IPS DF 6.9 (cell line): Measurements from ENCODE around the gene SP6.

Experiments
- DNase-seq: peaks from one replicate; pipeline ENCODE4 v3.0.0-alpha.2; 2013; ENCODE audit warnings: low read depth, low spot score
- H3K27ac ChIP-seq: one replicate; pipeline ENCODE4 v1.5.1; 2013; ENCODE audit warnings: low read length, control low read depth
- H3K27me3 ChIP-seq: 2 replicates; pipeline ENCODE4 v1.6.1; 2013; ENCODE audit warnings: mild to moderate bottlenecking, low read length; ENCODE audit not compliant: control insufficient read depth, insufficient read depth
- H3K36me3 ChIP-seq: 2 replicates; pipeline ENCODE4 v1.6.1; 2013; ENCODE audit warnings: low read length; ENCODE audit not compliant: control insufficient read depth, insufficient read depth
- H3K4me1 ChIP-seq: 2 replicates; pipeline ENCODE4 v1.6.1; 2013; ENCODE audit warnings: low read length; ENCODE audit not compliant: control insufficient read depth, insufficient read depth
- H3K4me3 ChIP-seq: 2 replicates; pipeline ENCODE4 v1.5.1; 2013; ENCODE audit warnings: mild to moderate bottlenecking, low read length
- H3K9me3 ChIP-seq: 2 replicates; pipeline ENCODE4 v1.6.1; 2013; ENCODE audit warnings: low read length, inconsistent platforms; ENCODE audit not compliant: control insufficient read depth, insufficient read depth
- WGBS: extraction: QIAGEN DNeasy Blood & Tissue Kit; methylation state at CpG from one replicate; pipeline ENCODE4 v1.1.7; 2013; ENCODE audit warnings: mixed read lengths, missing lambda C conversion rate; ENCODE audit not compliant: insufficient read length, insufficient coverage; 5-methylcytosine and 5-hydroxymethylcytosine counted together

SP6 gene

DNA sequence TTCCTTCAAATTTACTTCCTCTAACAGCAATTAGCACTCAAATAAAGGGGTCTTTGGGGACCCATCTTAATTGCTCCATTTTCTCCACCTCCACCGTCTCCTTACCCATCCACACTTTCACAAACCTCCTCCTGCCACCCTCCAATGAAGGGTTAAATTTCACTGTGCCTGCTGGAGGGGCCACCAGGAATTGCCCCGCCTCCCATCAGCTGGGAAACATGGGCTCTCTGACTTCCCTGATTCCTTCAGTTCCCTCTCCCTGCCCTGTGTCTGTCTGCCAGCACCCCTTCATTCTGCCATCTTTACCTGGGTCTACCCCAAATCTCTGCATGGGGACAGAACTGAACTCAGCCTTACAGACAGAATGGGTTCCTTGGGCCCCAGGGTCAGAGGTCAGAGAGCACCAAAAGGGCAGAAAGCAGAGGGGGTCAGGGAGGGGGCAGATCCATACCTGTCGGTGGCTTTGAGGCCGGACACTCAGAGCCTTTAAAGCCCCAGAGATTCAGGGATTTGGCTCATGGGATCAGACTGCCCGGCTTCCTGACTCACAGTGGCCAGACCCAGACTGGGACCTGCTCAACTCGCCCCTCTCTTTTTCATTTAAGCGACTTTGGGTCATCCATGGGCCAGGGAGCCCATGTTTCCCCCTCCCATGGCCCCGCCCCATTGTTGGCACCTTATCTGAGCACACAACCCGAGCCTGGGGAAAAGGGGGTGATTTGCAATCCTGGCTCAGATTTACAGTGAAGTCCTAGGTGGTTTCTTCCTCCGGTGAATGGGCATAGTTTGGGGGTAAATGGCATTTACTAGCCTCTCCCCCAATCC is 27.5 kb upstream of the SP6 start:
- Histone ChIP-seq H3K4me3 (no peak overlapping the region), H3K9me3 (no peaks in the 10 kb centered on the region), H3K36me3 (no peaks in the 10 kb centered on the region), H3K27me3 (no peaks in the 10 kb centered on the region), H3K27ac (no peak overlapping the region), H3K4me1 (peaks cover 6% of the 10 kb centered on the region; the same call in 1 of the 2 replicates)
- DNase-seq, result no peak
- WGBS, result no CpG with 5 or more reads among the region's 10 CpGs

DNA sequence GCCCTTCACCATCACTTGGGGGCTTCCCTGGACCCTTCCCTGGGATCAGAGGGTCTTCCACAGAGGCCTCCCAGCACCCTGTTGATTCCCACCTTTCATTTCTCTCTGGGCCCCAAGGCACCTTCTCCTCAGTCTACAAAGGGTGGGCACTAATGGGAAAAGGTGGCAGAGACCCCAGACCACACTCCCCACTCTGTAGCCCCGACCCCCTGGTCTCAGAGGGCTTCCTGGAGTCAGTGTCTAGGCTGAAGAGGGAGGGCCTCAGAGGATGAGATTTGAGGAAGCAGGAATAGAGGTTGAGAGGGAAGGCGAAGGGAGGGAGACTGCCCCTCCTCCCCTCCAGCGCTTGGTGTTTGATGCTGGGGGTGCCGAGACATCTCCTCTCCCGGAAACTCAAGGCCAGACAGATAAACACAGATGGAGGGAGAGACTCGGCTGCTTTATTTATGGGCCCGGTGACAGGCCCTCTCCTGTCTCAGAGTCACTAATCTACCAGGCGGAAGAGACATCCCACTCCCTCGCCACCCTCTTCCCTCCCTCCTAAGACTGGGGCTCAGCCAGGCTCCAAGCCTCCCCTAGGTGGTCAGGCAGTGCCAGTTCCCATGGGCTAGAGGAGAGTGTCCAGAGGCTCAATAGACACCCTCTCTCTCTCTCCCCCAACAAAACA is 26.5 kb upstream of the SP6 start:
- no peak overlapping the region for H3K4me3 ChIP-seq
- no peaks in the 10 kb centered on the region for H3K9me3 ChIP-seq
- peaks cover 6% of the 10 kb centered on the region; the same call in 1 of the 2 replicates for H3K4me1 ChIP-seq
- no CpG with 5 or more reads among the region's 9 CpGs for WGBS
- no peaks in the 10 kb centered on the region for H3K36me3 ChIP-seq
- H3K27me3 ChIP-seq, result no peaks in the 10 kb centered on the region
- H3K27ac ChIP-seq, result no peak overlapping the region
- no peak for DNase-seq

DNA sequence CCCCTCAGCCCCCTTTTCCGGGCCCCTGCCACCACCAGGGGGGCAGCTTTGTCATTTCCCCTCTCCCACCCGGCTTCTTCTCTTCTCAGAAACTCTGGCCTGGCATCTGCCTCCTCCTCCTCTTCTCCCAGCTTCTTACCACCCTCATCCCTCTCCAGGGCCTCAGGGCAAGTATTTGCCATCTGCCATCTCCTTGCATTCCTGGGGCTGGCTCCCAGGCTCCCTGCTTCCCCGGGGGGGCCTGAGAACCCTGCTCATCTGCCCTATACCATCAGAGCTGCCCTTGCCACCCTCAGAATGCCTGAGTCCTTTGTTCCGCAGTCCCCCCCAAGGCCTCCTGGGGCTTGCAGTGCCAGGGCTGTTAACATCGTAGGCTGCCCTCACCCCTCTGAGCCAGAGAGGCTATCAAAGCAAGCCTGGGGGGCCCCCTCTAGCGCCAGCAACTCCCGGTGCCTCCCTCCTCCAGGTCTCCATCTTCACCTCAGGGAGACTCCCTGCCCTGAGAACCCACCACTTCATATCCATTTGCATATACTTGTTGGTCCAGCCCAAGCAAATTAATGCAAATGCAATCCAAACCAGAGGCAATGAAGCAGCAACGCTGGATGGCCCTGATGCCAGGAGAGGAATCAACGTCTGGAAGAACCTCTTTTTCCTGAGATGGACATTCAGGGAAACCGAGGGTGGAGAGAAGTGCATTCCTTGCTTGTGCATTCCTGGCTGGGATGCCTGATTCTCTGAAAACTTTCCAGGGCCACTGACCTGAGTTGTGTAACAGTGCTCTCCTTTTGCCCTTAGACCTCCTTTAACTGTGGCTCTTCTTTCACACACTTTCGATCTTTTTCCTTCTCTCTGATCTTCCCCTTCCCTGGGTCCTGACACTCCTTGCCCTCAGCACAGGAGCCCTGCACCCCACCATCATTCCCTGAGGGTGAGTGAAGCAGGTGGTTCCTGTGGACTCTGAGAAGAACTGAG is 24.3 kb upstream of the SP6 start:
- DNase-seq, result no peak
- Histone ChIP-seq H3K36me3 (no peaks in the 10 kb centered on the region), H3K27me3 (peaks cover 2% of the 10 kb centered on the region; the same call in 1 of the 2 replicates), H3K4me3 (no peak overlapping the region), H3K4me1 (peaks cover 6% of the 10 kb centered on the region; the same call in 1 of the 2 replicates), H3K27ac (no peak overlapping the region), H3K9me3 (no peaks in the 10 kb centered on the region)
- WGBS, result no CpG with 5 or more reads among the region's 11 CpGs

DNA sequence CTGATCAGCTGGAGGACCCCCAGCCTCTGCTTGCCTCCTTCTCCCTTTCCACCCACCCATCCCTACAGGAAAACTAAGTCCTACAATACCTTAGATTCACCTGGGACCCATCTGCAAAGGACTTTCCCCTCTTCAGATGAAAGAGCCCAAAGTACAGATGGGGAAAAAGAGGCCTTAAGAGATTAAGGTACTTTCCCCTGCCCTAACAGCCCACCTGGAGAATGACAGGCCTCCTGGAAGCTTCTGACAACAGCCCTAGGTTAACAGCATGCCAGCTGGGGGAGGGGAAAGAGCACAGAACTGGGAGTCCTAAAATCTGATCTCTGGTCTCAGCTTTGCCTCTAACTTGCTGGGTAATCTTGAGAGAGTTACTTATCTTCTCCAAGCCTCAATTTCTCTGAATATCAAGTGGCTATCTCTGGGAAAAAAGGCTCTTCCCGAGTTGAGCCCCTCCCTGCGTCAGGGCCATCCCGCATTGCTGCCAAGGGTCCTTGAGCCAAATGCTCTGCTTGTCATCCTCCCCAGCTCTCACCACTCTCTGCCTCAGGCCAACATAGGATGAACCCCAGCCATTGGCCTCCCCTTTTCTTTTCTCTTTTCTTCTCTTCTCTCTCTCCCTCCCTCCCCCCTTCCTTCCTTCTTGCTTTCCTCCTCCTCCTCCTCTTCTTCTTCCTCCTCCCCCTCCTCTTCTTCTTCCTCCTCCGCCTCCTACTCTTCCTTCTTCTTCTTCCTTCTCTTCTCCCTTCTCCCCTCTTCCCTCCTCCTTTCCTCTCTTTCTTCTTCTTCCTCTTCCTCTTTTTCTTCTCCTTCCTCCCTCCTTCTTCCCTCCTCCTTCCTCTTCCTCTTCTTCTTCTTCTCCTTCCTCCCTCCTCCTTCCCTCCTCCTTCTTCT is 22.5 kb upstream of the SP6 start:
- DNase-seq, result no peak
- Histone ChIP-seq H3K27me3 (peaks cover 4% of the 10 kb centered on the region; the same call in 1 of the 2 replicates), H3K9me3 (no peaks in the 10 kb centered on the region), H3K36me3 (no peaks in the 10 kb centered on the region), H3K4me3 (no peak overlapping the region), H3K27ac (no peak overlapping the region), H3K4me1 (peaks cover 7% of the 10 kb centered on the region; the same call in 1 of the 2 replicates)
- no CpG with 5 or more reads among the region's 4 CpGs for WGBS

DNA sequence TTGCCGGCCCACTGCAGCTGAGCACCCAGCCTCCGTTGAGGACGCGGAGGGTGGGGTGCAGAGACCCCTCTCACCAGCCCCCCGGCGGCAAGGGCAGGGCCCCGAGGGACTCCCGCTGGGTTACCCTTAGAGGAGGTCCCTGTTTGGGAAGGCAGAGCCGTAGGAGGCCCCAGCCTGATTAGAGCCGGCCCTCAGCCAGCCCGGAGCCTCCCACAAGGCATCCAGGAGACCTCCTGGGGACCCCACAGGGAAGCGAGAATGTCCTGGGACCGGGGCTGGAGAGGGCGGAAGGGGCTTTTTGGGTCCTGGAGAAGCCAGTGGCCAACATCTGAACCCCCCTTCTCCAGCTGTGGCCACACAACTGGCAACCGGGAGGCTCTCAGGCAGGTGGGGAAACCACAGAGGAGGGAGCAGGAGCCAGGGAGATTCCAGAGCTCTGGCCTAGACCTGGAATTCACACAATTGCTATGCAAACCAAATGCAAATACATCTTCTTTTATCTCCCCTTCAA is 21.7 kb upstream of the SP6 start:
- 0 out of 2 replicates have a peak, but pooled peaks cover 5% of the 10 kb centered on the region for H3K4me1 ChIP-seq
- no CpG with 5 or more reads among the region's 15 CpGs for WGBS
- no peaks in the 10 kb centered on the region for H3K9me3 ChIP-seq
- no peak for DNase-seq
- peak overlapping the region; percentile 32; the same call in 1 of the 2 replicates for H3K4me3 ChIP-seq
- H3K36me3 ChIP-seq, result no peaks in the 10 kb centered on the region
- peaks cover 4% of the 10 kb centered on the region; the same call in 1 of the 2 replicates for H3K27me3 ChIP-seq
- no peak overlapping the region for H3K27ac ChIP-seq

DNA sequence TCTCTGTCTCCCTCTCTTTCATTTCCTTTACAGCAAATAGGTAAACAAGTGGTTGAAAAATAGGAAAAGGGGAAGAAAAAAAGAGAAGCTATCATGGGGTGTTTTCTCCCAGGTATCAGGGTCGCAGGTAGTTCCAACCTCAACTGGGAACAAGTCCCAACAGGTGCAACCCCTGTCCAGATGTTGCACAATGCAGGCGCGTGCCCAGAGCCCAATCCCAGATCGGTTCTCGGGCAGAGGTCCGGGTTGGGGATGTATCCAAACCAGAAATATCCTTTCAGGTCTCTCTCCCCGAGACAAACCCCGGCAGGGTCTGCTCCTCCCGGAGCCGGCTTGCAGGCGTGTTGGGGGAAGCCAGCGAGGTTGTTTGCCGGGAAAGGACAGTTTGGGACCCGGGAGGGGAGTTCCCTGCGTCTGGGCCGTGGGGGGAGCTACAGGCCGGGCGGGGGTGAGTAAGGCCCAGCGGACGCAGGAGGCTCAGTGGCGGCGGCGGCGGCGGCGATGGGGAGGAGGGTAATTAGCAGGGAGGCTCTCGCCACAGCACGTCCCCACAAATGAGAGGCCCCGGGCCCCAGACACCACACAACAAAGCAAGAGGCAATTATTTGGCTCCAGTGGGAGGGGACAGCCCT is 21.2 kb upstream of the SP6 start:
- Histone ChIP-seq H3K4me3 (peak overlapping the region; percentile 32; the same call in 1 of the 2 replicates), H3K27me3 (peaks cover 4% of the 10 kb centered on the region; the same call in 1 of the 2 replicates), H3K27ac (no peak overlapping the region), H3K36me3 (no peaks in the 10 kb centered on the region), H3K4me1 (0 out of 2 replicates have a peak, but pooled peaks cover 5% of the 10 kb centered on the region), H3K9me3 (no peaks in the 10 kb centered on the region)
- no CpG with 5 or more reads among the region's 29 CpGs for WGBS
- no peak for DNase-seq

DNA sequence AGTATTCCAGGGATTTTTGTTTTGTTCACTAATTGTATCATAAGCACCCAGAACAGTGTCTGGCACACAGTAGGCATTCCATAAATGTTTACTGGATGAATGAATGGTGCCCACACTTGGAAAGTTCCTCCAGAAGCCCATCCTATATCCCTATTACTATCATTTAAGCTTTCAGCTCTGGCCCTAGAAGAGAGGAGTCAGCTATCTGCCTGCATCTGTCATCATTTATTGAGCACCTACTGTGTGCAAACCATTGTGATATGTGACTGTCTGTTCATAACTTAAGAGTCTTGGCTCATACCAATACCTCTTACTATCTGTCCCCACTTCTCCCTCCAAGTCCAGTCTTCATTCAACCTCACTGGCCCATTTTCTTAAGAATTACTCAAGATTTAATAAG is 20.1 kb upstream of the SP6 start:
- Histone ChIP-seq H3K36me3 (no peaks in the 10 kb centered on the region), H3K27ac (no peak overlapping the region), H3K4me3 (no peak overlapping the region), H3K9me3 (no peaks in the 10 kb centered on the region), H3K4me1 (0 out of 2 replicates have a peak, but pooled peaks cover 5% of the 10 kb centered on the region), H3K27me3 (peaks cover 4% of the 10 kb centered on the region; the same call in 1 of the 2 replicates)
- DNase-seq, result no peak

DNA sequence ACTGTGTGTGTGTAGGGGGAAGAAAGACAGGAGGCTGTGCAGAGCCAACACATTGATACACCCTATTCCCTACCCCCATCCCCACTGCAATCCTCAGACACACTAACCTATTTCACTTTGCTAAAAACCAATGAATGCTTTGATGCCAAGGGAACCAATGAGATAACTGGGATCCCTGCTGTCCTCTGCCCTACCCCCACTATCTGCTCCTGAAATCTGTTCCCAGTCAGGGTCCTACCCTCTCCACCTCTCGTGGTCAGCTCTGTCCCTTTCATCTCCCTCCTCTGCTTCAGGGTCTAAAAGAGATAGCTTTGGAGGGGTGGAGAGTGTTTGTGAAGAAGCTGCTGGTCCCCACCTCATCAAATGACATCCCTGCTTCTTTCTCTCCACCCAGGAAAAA is 19.1 kb upstream of the SP6 start:
- DNase-seq, result no peak
- WGBS, result no CpG with 5 or more reads among the region's 1 CpG

DNA sequence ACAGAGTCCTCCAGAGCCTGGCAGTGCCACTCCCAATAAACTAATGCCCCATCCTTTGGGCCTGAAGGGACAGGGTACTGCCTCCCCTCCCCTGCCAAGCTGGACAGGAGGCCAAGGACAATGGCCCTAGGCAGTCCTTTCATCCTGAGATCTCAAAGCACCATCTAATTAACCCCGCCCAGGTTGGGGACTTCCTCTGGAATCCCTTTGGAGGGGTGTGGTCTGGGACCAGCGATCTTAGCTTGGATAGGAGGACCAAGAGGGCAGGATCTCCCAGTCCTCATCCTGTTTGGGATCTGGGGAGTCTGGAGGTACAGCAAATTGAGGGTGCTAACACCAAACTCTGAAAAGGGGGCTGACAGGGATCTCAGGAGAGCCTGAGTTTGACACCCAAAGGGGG is 18.2 kb upstream of the SP6 start:
- Histone ChIP-seq H3K27me3 (peaks cover 4% of the 10 kb centered on the region; the same call in 1 of the 2 replicates), H3K4me1 (0 out of 2 replicates have a peak, but pooled peaks cover 1% of the 10 kb centered on the region), H3K27ac (no peak overlapping the region), H3K9me3 (no peaks in the 10 kb centered on the region), H3K36me3 (no peaks in the 10 kb centered on the region), H3K4me3 (no peak overlapping the region)
- WGBS, result no CpG with 5 or more reads among the region's 2 CpGs
- DNase-seq, result no peak

More for the DNA sequence above, 19.1 kb upstream of the SP6 start:
- Histone ChIP-seq H3K27ac (no peak overlapping the region), H3K36me3 (no peaks in the 10 kb centered on the region), H3K4me1 (0 out of 2 replicates have a peak, but pooled peaks cover 1% of the 10 kb centered on the region), H3K9me3 (no peaks in the 10 kb centered on the region), H3K4me3 (no peak overlapping the region), H3K27me3 (peaks cover 4% of the 10 kb centered on the region; the same call in 1 of the 2 replicates)
